Suppressor macrophage treated with lipopolysaccharide for 1 hour (primary cell): Measurements from ENCODE around the gene ECHS1.

ENCODE experiments used
- DNase-seq, 3 donors: peaks; one replicate each; pipeline ENCODE4 v3.0.0-alpha.2; 2020 to 2022

ECHS1 gene

DNA sequence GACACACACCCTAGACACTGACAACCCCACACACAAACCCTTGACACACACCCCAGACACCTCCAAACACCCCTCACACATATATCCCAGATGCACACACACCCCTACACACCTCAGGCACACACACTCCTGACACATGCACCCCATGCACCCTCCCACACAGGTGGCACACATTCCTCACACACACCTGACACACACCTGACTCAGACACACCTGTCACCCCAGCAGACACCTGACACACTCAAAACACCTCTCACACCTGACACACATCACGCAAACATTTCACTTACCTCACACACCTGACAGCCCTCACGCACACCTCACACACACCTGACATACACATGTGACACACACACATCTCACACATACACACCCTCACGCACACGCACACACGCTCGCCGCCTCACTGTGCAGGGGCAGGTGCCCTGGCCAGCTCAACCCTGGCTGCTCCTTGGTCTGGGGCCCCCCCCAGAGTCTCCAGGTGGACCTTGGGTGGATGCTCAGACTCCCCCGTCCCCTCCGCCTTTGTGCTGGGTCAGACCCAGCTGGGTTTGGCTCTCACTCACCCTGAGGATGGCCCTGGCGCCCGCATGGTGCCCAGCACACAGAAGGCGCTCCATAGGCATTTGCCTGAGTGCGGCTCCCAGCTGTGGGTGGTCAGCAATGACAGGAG, 33.3 kb downstream of the ECHS1 start:
- DNase-seq: no peak

GRCh38 chr10:133338080-133339071, 34.8 kb downstream of the ECHS1 start:
- DNase-seq: no peak

GRCh38 chr10:133337370-133337725, 35.8 kb downstream of the ECHS1 start:
- no peak for DNase-seq

- peak in 2 of 3 donors; percentile 20 to 33 for DNase-seq
Measured at GRCh38 chr10:133336577-133337369, 36.4 kb downstream of the ECHS1 start, which contains the start of gene CALY. Gene CALY, minus strand, starts transcription at chr10:133336896. Its CDS starts 7,907 bp downstream, at chr10:133328989.

- DNase-seq: no peak
Measured at GRCh38 chr10:133336118-133336576, 37.0 kb downstream of the ECHS1 start.

DNA sequence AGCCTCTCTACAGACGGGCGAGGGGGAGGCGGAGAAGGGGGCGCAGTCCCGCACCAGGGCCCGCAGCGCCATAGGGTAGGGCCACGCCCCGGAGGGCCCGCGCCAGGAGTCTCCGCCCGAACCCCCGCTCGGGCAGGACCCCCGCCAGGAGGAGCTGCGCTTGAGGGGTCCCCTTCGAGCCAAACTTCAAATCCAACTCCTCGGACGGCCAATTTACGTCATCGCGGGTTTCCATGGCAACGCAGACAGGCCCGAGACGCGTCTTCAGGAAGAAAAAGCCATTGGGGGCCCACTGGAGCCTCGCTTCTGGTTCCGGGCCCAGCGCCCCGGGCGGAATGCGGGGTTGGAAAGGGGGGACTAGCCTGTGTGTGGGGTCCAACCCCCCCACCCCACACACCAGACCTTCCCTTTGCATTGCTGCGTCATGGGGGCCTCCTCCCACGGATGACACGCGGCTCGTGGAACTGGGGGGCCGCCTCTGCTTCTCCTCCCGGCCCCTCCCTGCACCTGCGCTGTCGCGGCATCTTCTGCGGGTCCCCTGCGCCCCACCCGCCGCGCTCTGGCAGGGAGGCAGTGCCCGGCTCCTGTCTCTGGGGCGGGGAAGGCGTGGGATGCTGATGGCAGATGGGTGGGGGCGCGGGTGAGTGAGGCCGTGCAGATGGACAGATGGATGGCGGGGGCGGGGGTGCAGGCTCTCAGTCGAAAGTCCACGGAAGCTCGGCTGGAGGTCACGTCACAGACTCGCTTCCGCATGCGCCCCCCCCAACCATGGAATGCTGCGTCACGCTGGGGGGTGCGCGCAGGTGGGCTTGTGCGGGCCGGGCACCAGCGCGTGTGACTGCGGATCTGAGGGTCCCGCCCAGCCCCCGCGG, 37.7 kb downstream of the ECHS1 start:
- peak; percentile 62 to 66 (median 66) for DNase-seq

- DNase-seq: no peak
Measured at GRCh38 chr10:133334503-133335245, 38.5 kb downstream of the ECHS1 start.

- DNase-seq: no peak
Measured at GRCh38 chr10:133332936-133333699, 40.0 kb downstream of the ECHS1 start.

DNA sequence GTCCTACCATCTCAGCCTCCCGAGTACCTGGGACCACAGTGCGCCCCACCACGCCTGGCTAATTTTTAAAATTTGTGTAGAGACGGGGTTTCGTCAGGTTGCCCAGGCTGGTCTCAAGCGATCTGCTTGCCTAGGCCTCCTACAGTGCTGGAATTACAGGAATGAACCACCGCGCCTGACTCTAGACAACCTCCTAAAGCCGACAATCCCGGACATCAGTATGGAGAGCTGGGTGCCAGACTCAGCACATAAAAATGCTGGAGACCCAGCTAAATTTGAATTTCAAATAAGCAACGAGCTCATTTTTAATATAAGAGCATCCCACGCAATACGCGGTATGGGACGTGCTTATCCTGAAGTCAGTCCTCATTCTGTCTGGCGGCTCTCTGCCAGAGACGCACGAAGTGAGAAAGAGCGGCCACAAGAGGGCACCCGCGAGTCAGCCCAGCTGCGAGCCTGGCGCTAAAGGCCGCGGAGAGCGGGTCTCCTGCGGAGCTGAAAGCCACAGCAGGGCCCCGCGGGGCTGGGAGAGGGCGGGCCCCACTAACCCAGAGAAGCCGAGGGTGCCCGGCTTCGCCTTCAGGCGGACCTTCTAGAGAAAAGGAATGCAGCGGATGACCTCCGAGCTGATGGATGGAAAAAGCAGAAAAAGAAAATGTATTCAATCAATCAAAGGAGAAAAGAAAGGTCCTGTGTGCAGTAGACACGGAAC, 43.5 kb downstream of the ECHS1 start:
- peak; percentile 88 to 95 (median 92) for DNase-seq

DNA sequence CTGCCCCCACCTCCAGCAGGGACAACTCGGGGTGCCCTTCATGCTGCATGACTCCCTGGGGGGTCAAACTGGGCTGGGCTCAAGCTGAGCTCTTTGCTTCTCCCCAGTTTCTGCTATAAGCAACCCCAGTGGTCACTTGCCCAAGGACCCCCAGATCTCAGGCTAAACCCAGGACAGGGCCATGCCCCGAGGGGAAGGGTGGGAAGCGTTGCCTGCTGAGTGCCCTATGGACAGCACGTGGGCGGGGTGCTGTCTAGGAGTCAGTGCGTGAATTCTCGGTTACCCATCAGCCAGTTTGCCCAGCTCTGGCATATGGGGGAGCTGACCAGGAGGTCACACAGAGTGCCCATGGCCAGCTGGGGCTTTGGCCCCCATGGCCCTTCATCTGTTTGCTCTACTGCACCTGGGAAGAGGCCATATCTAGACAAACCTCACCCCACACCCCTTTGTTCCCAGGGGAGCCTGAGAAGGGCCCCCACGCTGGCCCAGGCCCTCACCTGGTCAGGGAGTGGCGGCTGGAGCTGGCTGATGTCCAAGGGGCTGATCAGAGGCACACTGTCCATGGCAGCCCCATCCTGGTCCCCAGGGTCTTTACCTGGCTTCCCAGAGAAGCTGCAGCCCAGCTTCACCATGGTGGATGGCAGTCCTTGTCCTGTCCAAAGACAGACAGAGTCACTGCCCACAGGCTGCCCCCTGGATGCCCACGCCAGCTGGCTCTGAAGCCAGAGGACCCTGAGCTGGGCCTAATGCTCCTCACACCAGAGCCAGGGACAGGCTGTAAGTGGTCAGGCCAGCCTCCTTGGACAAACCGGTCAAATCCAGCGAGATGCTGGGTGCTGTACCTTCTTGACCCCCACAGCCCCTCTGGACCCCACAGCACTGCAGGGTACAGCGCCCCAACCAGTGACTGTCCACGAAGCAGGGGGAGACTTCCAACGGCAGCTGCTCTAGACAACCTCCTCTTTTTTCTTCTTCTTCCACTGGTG, 44.5 kb downstream of the ECHS1 start:
- no peak for DNase-seq

DNA sequence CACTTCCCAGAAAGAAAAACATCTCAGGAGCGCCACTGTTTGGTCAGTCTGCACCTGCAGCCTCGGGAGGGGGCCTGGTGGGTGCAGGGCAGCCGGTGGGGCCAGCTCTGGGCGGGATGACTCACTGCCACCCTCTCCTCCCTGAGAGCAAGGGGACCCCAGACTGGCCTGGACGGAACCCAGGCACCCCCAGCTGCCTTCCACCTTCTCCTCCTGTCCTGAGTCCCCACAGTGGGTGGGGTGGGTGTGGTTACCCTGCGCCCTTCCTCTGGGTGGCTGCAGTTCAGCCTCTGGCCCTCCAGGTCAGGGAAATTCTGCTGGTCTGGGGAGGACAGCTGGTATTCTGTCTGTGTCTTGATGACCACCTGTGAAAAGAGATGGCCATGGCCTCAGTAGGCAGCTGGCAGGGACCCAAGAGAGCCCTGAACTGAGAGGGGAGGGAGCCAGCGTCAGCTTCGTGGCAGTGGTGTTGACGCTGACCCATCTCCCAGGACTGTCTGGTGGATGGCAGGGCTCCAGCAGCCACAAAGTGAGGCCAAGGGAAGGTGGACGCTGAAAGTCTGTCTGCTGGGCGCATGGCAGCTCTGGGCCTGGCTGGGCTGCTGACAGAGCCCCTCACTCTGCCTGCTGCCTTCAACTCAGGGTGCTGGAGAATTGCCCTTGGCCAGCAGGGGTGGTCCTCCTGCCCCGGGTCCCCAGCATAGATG, 45.4 kb downstream of the ECHS1 start:
- DNase-seq: no peak

DNA sequence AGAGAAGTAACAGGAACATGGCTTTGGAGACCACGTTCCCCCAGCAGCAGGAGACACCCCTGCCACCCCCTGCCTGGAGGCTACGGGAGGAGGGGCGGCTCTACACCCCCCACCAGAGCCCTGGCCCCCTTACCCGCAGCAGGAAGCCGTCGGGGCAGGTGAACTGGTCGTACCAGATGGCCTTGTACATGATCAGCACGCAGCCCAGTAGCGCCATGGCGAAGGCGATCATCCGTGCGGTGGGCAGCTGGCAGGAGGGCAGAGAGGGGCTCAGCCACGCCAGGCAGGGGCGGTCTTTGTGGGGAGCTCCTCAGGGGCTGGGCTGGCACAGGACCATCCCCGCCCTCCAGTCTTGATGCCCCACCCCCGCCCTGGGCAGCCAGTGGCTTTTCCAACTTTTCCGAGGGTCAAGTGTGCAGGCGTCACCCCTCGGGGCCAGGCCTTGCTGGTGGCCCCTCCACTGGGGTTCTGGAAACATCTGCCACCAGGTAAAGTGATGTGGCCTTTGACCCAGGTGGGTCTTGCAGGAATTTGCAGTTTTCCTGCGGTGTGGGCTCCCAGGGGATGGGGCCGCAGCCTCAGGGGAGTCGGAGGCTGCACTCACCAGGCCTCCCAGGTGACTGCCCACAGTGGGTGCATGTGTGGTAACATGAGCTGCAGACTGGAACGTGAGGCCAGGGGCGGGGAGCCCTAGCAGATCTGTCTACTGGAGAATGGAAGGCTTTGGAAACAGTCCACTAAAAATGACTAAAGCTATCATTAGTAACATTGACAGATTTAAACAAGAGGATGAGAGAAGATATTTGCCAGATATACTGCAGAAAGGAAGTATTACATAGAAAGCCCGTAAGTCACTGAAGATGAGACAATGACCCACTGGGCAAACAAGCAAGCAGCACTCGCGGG, 46.2 kb downstream of the ECHS1 start:
- no peak for DNase-seq

GRCh38 chr10:133326223-133326551, 47.0 kb downstream of the ECHS1 start:
- DNase-seq: no peak

- DNase-seq: peak in 1 of 3 donors; percentile 45
Measured at GRCh38 chr10:133325440-133326222, 47.5 kb downstream of the ECHS1 start.

DNA sequence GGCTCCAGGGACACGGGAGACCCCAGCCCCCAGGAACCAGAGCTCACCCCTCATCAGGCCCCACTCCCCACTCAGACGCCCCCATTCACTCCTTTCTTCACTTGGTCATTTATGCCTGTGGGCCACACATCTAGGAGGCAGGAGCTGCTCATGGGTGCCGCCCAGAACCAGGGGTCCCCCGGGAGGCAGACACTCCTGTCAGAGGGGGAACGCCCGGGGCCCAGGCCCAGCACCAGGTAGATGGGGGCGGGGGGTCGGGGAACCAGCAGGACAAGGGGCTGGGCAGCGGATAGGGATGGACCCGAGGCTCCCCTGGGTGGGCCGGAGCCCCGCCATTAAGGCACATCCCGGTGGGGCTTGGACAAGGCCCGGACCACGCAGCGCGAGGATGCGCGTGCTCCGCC, 48.3 kb downstream of the ECHS1 start:
- DNase-seq: no peak
